Spleen (tissue), 7 donors: ENCODE data around the gene PCDH7.

Experiments used
- CTCF ChIP-seq, 11 experiments: fragments of 200-600 bp in 7 of 11; fragments of 450-650 bp in 4 of 11; sonication (generic) in 4 of 11; IDR thresholded peaks in 8 of 11; conservative IDR thresholded peaks in 3 of 11; 1 replicate in 7 of 11; 2 replicates in 4 of 11; pipeline versions ENCODE4 v1.4.0 to v1.8.0; 2016 to 2021; ENCODE audit warnings: antibody characterized with exemption in 11 of 11, inconsistent platforms in 4 of 11, mild to moderate bottlenecking in 1 of 11
- POLR2A ChIP-seq, 3 donors: fragments of 450-650 bp; IDR thresholded peaks; one replicate each; pipeline ENCODE4 v1.5.1; 2017; ENCODE audit warnings: antibody characterized with exemption in 3 of 3, mild to moderate bottlenecking in 1 of 3
- donor health status: DM: no; HTN: no; CAD: no; lungs with moderate emphysema.
- donor health status: DM: no; HTN: no; CAD: no.
- donor health status: DM: no; HTN: no; CAD: no.

GRCh38 chr4:30765022-30765421 is 44.9 kb downstream of the PCDH7 start:
- no peak for TF ChIP-seq POLR2A (IDR thresholded peaks at IDR 0.05)
- TF ChIP-seq CTCF (IDR thresholded peaks at IDR 0.05 in 8 of 11, conservative IDR thresholded peaks at IDR 0.05 in 3 of 11), result no peak
